OCI-LY3 (cell line): ENCODE data around the gene TPRX1.
"Not testable (repeated sequence)": the region's sequence is repeated elsewhere in the genome, so short reads cannot be mapped to it uniquely, and the experiment has no call there.

ENCODE experiments used
- H2AFZ ChIP-seq: fragments of 200-600, 300-600 bp; shearing (Covaris generic); 2 replicates; pipeline ENCODE4 v1.6.0; 2014; ENCODE audit warnings: antibody characterized with exemption, low read depth, low read length
- H3K27ac ChIP-seq: fragments of 200-600, 300-600 bp; sonication (generic); 2 replicates; pipeline ENCODE4 v1.5.1; 2014; ENCODE audit warnings: mild to moderate bottlenecking, low read length, moderate library complexity, mixed read lengths
- H3K27me3 ChIP-seq: fragments of 200-600, 300-600 bp; sonication (generic); 2 replicates; pipeline ENCODE4 v1.6.1; 2014; ENCODE audit warnings: low read depth, low read length, mixed read lengths
- H3K36me3 ChIP-seq: fragments of 200-600, 300-600 bp; sonication (generic); replicated peaks from 2 replicates; pipeline ENCODE3; 2014; ENCODE audit warnings: low read depth, low read length, mixed read lengths
- H3K4me1 ChIP-seq: fragments of 300-600, 200-600 bp; sonication (generic); 2 replicates; pipeline ENCODE4 v1.6.1; 2014; ENCODE audit warnings: low read length, mixed read lengths
- H3K4me2 ChIP-seq: fragments of 200-600, 300-600 bp; sonication (generic); 2 replicates; pipeline ENCODE4 v1.6.1; 2014; ENCODE audit warnings: low read length, mixed read lengths
- H3K4me3 ChIP-seq: fragments of 300-600, 200-600 bp; sonication (generic); 2 replicates; pipeline ENCODE4 v1.5.1; 2014; ENCODE audit warnings: antibody characterized with exemption, mild to moderate bottlenecking, low read length, moderate library complexity
- H3K79me2 ChIP-seq: fragments of 300-600, 200-600 bp; shearing (Covaris generic); 2 replicates; pipeline ENCODE4 v1.6.1; 2014; ENCODE audit warnings: mild to moderate bottlenecking, low read length, mixed read lengths
- H3K9ac ChIP-seq: fragments of 300-600, 200-600 bp; shearing (Covaris generic); 2 replicates; pipeline ENCODE4 v1.6.0; 2014; ENCODE audit warnings: mild to moderate bottlenecking, low read length, moderate library complexity
- H3K9me3 ChIP-seq: fragments of 200-600, 300-600 bp; shearing (Covaris generic); 2 replicates; pipeline ENCODE4 v1.6.1; 2014; ENCODE audit warnings: low read length, mixed read lengths; ENCODE audit not compliant: insufficient read depth
- H4K20me1 ChIP-seq: fragments of 200-600, 300-600 bp; sonication (generic); 2 replicates; pipeline ENCODE4 v1.6.1; 2016; ENCODE audit warnings: low read length, mixed read lengths; ENCODE audit not compliant: insufficient read depth
- EZH2phosphoT487 ChIP-seq: fragments of 200-600 bp; shearing (Covaris generic); IDR thresholded peaks from 2 replicates; pipeline ENCODE4 v1.6.1; 2018; ENCODE audit warnings: antibody characterized with exemption, mixed run types, low read depth
- TF ChIP-seq, protein P1 (sequence below): fragments of 200-600, 300-600 bp; sonication (generic); IDR thresholded peaks from 2 replicates; pipeline ENCODE4 v1.5.1; 2014; ENCODE audit warnings: antibody characterized with exemption, low read length, low read depth

Gene TPRX1

DNA sequence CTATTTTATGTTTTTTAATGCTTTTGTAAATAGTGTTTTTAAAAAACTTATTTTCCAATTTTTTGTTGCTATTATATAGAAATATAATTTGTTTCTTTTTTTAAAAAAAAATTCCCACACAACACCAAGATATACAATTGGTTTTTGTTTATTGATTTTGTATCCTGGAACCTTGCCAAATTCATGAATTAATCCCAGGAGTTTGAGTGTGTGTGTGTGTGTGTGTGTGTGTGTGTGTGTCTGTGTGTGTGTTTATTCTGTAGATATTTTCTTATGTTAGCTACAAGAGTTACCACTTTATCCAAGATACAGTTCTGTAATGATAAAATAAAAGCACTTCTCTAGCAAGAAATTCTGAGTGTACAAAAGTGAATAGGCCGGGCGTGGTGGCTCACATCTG, 7.6 kb downstream of the TPRX1 start:
- Histone ChIP-seq H3K36me3 (peaks cover 2% of the 10 kb centered on the region), H3K4me2 (no peak overlapping the region), H3K27me3 (peaks cover 7% of the 10 kb centered on the region; the same call in 1 of the 2 replicates), H4K20me1 (no peaks in the 10 kb centered on the region), H3K79me2 (no peaks in the 10 kb centered on the region), H2AFZ (no peak overlapping the region), H3K4me1 (no peaks in the 10 kb centered on the region), H3K4me3 (no peak overlapping the region), H3K9ac (no peak overlapping the region), H3K27ac (no peak overlapping the region), H3K9me3 (peaks cover 8% of the 10 kb centered on the region; the same call in 1 of the 2 replicates)
- TF ChIP-seq, protein P1, sequence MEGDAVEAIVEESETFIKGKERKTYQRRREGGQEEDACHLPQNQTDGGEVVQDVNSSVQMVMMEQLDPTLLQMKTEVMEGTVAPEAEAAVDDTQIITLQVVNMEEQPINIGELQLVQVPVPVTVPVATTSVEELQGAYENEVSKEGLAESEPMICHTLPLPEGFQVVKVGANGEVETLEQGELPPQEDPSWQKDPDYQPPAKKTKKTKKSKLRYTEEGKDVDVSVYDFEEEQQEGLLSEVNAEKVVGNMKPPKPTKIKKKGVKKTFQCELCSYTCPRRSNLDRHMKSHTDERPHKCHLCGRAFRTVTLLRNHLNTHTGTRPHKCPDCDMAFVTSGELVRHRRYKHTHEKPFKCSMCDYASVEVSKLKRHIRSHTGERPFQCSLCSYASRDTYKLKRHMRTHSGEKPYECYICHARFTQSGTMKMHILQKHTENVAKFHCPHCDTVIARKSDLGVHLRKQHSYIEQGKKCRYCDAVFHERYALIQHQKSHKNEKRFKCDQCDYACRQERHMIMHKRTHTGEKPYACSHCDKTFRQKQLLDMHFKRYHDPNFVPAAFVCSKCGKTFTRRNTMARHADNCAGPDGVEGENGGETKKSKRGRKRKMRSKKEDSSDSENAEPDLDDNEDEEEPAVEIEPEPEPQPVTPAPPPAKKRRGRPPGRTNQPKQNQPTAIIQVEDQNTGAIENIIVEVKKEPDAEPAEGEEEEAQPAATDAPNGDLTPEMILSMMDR: no peak
- no peak for TF ChIP-seq EZH2phosphoT487

DNA sequence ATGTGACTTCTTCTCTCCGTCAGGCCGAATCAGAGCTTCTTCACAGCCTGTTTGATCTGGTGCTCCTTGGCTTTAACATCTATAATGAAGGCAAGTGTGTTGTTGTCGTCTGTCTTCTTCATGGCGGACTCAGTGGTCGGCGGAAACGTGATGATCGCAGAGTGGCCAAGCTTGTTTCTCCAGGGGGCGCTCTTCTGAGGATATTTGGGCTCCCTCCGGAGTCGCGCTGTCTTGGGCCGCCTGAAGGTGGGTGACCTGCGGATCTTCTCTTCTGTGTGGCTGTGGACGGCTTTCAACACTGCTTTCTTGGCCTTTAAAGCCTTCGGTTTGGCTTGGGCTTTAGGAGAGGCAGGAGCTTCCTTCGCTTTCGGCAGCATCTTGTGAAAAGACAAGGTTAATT, 9.8 kb downstream of the TPRX1 start:
- no peaks in the 10 kb centered on the region for H3K79me2 ChIP-seq
- peaks cover 8% of the 10 kb centered on the region; the same call in 1 of the 2 replicates for H3K9me3 ChIP-seq
- H3K4me1 ChIP-seq: peaks cover 3% of the 10 kb centered on the region; the same call in 1 of the 2 replicates
- H3K27ac ChIP-seq: no peak overlapping the region
- H3K36me3 ChIP-seq: peaks cover 2% of the 10 kb centered on the region
- H3K27me3 ChIP-seq: peaks cover 7% of the 10 kb centered on the region; the same call in 1 of the 2 replicates
- no peak overlapping the region for H2AFZ ChIP-seq
- H3K4me3 ChIP-seq: no peak overlapping the region
- TF ChIP-seq, protein P1: peak; percentile 15
- no peak for TF ChIP-seq EZH2phosphoT487
- H3K4me2 ChIP-seq: no peak overlapping the region
- H3K9ac ChIP-seq: no peak overlapping the region
- H4K20me1 ChIP-seq: no peaks in the 10 kb centered on the region

DNA sequence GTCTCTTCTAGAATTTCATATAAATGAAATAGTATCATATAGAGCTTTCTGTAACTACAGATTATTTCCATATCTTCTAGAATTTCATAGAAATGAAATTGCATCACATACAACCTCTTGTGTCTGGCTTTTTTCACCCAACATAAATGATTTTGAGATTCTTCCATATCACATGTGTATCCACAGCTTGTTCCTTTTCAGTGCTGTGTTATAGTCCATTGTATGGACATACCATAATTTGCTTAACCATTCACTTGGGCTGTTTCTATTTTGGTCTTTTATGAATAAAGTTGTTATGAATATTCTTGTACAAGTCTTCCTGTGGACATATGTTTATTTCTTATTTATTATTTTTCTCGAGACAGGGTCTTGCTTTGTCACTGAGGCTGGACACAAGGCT, 11.7 kb downstream of the TPRX1 start:
- H3K9ac ChIP-seq: no peak overlapping the region

DNA sequence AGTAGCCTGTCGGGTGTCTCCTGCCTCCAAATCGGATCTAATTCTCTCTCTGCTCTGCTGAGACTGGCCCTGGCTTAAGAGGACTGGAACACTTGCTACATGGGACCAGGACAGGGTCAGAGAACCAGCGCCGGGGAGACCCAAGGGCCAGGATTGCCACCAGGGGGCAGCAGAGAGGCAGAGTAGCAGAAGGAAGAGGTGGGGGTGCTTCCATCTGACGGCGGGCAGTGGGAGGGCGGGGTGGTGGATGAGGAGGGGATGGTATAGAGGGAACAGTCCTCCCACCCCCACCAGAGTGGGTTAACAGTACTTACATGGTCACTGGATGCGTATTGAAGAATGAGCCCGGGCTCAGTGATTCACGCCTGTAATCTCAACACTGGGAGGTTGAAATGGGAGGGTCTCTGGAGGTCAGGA, 13.9 kb downstream of the TPRX1 start:
- H3K4me2 ChIP-seq: peak overlapping the region; percentile 54
- H3K4me1 ChIP-seq: peaks cover 3% of the 10 kb centered on the region; the same call in 1 of the 2 replicates
- H3K27ac ChIP-seq: no peak overlapping the region
- no peak overlapping the region for H3K9ac ChIP-seq
- H3K9me3 ChIP-seq: peaks cover 8% of the 10 kb centered on the region; the same call in 1 of the 2 replicates
- H3K27me3 ChIP-seq: no peaks in the 10 kb centered on the region
- H3K4me3 ChIP-seq: peak overlapping the region; percentile 32; the same call in 1 of the 2 replicates
- H3K79me2 ChIP-seq: no peaks in the 10 kb centered on the region
- H3K36me3 ChIP-seq: peaks cover 4% of the 10 kb centered on the region
- no peaks in the 10 kb centered on the region for H4K20me1 ChIP-seq
- no peak for TF ChIP-seq EZH2phosphoT487
- TF ChIP-seq, protein P1: peak; percentile 95
- 0 out of 2 replicates have a peak overlapping the region, but pooled peaks have one; percentile 32 for H2AFZ ChIP-seq

More for the DNA sequence above, 11.7 kb downstream of the TPRX1 start:
- H4K20me1 ChIP-seq: no peaks in the 10 kb centered on the region
- peaks cover 2% of the 10 kb centered on the region for H3K36me3 ChIP-seq
- H3K27ac ChIP-seq: no peak overlapping the region
- TF ChIP-seq EZH2phosphoT487: no peak
- TF ChIP-seq, protein P1: no peak
- H3K79me2 ChIP-seq: no peaks in the 10 kb centered on the region
- H3K9me3 ChIP-seq: peaks cover 8% of the 10 kb centered on the region; the same call in 1 of the 2 replicates
- no peak overlapping the region for H3K4me3 ChIP-seq
- H2AFZ ChIP-seq: no peak overlapping the region
- H3K4me2 ChIP-seq: no peak overlapping the region
- no peaks in the 10 kb centered on the region for H3K27me3 ChIP-seq
- H3K4me1 ChIP-seq: peaks cover 3% of the 10 kb centered on the region; the same call in 1 of the 2 replicates

DNA sequence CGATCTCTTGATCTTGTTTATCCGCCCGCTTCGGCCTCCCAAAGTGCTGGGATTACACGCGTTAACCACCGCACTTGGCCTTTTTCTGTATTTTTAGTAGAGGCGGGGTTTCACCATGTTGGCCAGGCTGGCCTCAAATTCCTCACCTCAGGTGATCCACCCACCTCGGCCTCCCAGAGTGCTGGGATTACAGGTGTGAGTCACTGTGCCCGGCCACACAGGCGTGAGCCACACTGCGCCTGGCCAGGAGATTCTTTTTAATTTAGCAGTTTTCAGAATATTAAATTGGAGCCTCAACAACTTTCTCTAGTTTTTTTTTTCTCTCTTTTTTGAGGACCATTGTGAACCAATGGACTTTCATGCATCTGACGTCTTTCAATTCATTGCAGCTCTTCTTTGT, 14.5 kb downstream of the TPRX1 start:
- not testable (repeated sequence) for H4K20me1 ChIP-seq, H3K79me2 ChIP-seq, H3K4me3 ChIP-seq, H3K4me2 ChIP-seq, H3K9ac ChIP-seq, H3K27ac ChIP-seq, H3K4me1 ChIP-seq, H3K9me3 ChIP-seq, H3K27me3 ChIP-seq, H3K36me3 ChIP-seq, H2AFZ ChIP-seq

DNA sequence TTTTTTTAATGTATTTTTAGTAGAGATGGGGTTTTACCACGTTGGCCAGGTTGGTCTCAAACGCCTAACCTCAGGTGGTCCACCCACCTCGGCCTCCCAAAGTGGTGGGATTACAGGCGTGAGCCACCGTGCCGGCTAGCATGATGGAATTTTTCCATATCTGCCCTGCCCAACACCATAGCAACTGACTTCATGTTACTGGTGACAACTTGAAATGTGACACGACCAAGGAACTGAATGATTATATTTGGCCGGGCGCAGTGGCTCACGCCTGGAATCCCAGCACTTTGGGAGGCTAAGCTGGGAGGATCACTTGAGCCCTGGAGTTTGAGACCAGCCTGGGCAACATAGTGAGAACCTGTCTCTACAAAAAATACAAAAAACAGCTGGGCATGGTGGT, 17.0 kb downstream of the TPRX1 start:
- not testable (repeated sequence) for H4K20me1 ChIP-seq, H3K4me1 ChIP-seq, H3K4me3 ChIP-seq, H3K9ac ChIP-seq, H3K4me2 ChIP-seq, H2AFZ ChIP-seq, H3K27ac ChIP-seq, H3K36me3 ChIP-seq, H3K79me2 ChIP-seq, H3K9me3 ChIP-seq, H3K27me3 ChIP-seq
